NB4 (cell line): Measurements from ENCODE around the gene OR2T27.

ENCODE experiments used
- DNase-seq: peaks from one replicate; pipeline ENCODE4 v3.0.0; 2010; ENCODE audit warnings: low read depth
- H3K4me3 ChIP-seq: one replicate; pipeline ENCODE4 v1.5.1; 2011; ENCODE audit warnings: mild to moderate bottlenecking, low read depth, low read length, moderate library complexity
- CTCF ChIP-seq: IDR thresholded peaks from one replicate; pipeline ENCODE4 v1.5.1; 2012; ENCODE audit warnings: low read depth, low read length
- MAX ChIP-seq: IDR thresholded peaks from 2 replicates; pipeline ENCODE4 v1.6.1; 2011; ENCODE audit warnings: low read depth, low read length
- MYC ChIP-seq: IDR thresholded peaks from 2 replicates; pipeline ENCODE4 v1.6.1; 2011; ENCODE audit warnings: low read depth, low read length
- POLR2A ChIP-seq: IDR thresholded peaks from 2 replicates; pipeline ENCODE4 v1.6.1; 2011; ENCODE audit warnings: mild to moderate bottlenecking; ENCODE audit not compliant: insufficient read length; ENCODE audit errors: extremely low read depth

OR2T27 gene

GRCh38 chr1:248621770-248622169 is 33.6 kb downstream of the OR2T27 start:
- DNase-seq = no peak
- H3K4me3 ChIP-seq = no peak overlapping the region
- TF ChIP-seq POLR2A (no peak), CTCF (no peak), MYC (no peak), MAX (no peak)

GRCh38 chr1:248618878-248619277 is 36.5 kb downstream of the OR2T27 start:
- no peak overlapping the region for H3K4me3 ChIP-seq
- DNase-seq = peak; percentile 79
- TF ChIP-seq POLR2A = no peak
- TF ChIP-seq MAX = no peak
- TF ChIP-seq MYC = no peak
- TF ChIP-seq CTCF = peak; percentile 82

GRCh38 chr1:248618119-248618518 is 37.2 kb downstream of the OR2T27 start:
- DNase-seq = no peak
- H3K4me3 ChIP-seq = no peak overlapping the region
- no peak for TF ChIP-seq CTCF
- TF ChIP-seq MYC = no peak
- no peak for TF ChIP-seq MAX
- no peak for TF ChIP-seq POLR2A

GRCh38 chr1:248613742-248614141 is 41.6 kb downstream of the OR2T27 start:
- no peak for TF ChIP-seq MYC
- TF ChIP-seq MAX = no peak
- no peak for TF ChIP-seq POLR2A
- TF ChIP-seq CTCF = no peak
- H3K4me3 ChIP-seq = no peak overlapping the region
- DNase-seq = no peak

- TF ChIP-seq POLR2A = no peak
- TF ChIP-seq CTCF = no peak
- no peak for TF ChIP-seq MAX
- no peak for TF ChIP-seq MYC
- no peak overlapping the region for H3K4me3 ChIP-seq
- peak; percentile 16 for DNase-seq
These were observed 43.4 kb downstream of the OR2T27 start for GRCh38 chr1:248611883-248612414.

- TF ChIP-seq MAX (no peak), POLR2A (no peak), CTCF (no peak), MYC (no peak)
- no peak overlapping the region for H3K4me3 ChIP-seq
- no peak for DNase-seq
These were observed 45.0 kb downstream of the OR2T27 start for GRCh38 chr1:248610301-248610700.
